Measurements from ENCODE around the gene ARRDC4.

The ARRDC4 gene

GRCh38 chr15:97962263-97962662 lies 1.8 kb downstream of the ARRDC4 start:
- H3K9ac ChIP-seq (ENCODE audit: low read length in 5 of 5) = no peak overlapping the region
- peaks cover 0 to 8% (median 2%) of the 10 kb centered on the region in 5 donors for H3K36me3 ChIP-seq (ENCODE audit: control insufficient read depth in 5 of 5, insufficient read depth in 5 of 5, low read length in 5 of 5)
- H3K27ac ChIP-seq (ENCODE audit: low read depth, low read length) = no peak overlapping the region
- peaks cover 0 to 3% (median 0%) of the 10 kb centered on the region in 5 donors for H3K9me3 ChIP-seq (ENCODE audit: control insufficient read depth in 5 of 5, low read length in 5 of 5)
- H3K4me3 ChIP-seq (ENCODE audit: low read depth in 1 of 5, low read length in 5 of 5) = peak overlapping the region in 3 of 5 donors; percentile 75 to 81 (median 77)
- peaks cover 0 to 4% (median 0%) of the 10 kb centered on the region in 5 donors for H3K27me3 ChIP-seq (ENCODE audit: control insufficient read depth in 5 of 5, insufficient read depth in 4 of 5, low read length in 5 of 5)
- peaks cover 5 to 33% (median 32%) of the 10 kb centered on the region in 5 donors for H3K4me1 ChIP-seq (ENCODE audit: control insufficient read depth in 5 of 5, insufficient read depth in 5 of 5, low read length in 5 of 5)

GRCh38 chr15:97963779-97964178 lies 3.3 kb downstream of the ARRDC4 start:
- no peak overlapping the region for H3K27ac ChIP-seq (ENCODE audit: low read depth, low read length)
- H3K9me3 ChIP-seq (ENCODE audit: control insufficient read depth in 5 of 5, low read length in 5 of 5) = peaks cover 0 to 3% (median 0%) of the 10 kb centered on the region in 5 donors
- H3K4me1 ChIP-seq (ENCODE audit: control insufficient read depth in 5 of 5, insufficient read depth in 5 of 5, low read length in 5 of 5) = peaks cover 5 to 46% (median 36%) of the 10 kb centered on the region in 5 donors
- peaks cover 0 to 4% (median 0%) of the 10 kb centered on the region in 5 donors for H3K27me3 ChIP-seq (ENCODE audit: control insufficient read depth in 5 of 5, insufficient read depth in 4 of 5, low read length in 5 of 5)
- H3K9ac ChIP-seq (ENCODE audit: low read length in 5 of 5) = no peak overlapping the region
- H3K36me3 ChIP-seq (ENCODE audit: control insufficient read depth in 5 of 5, insufficient read depth in 5 of 5, low read length in 5 of 5) = peaks cover 0 to 8% (median 2%) of the 10 kb centered on the region in 5 donors
- no peak overlapping the region for H3K4me3 ChIP-seq (ENCODE audit: low read depth in 1 of 5, low read length in 5 of 5)

GRCh38 chr15:97966246-97966645 lies 5.7 kb downstream of the ARRDC4 start:
- no peaks in the 10 kb centered on the region for H3K9me3 ChIP-seq (ENCODE audit: control insufficient read depth in 5 of 5, low read length in 5 of 5)
- peaks cover 0 to 39% (median 29%) of the 10 kb centered on the region in 5 donors for H3K4me1 ChIP-seq (ENCODE audit: control insufficient read depth in 5 of 5, insufficient read depth in 5 of 5, low read length in 5 of 5)
- H3K27ac ChIP-seq (ENCODE audit: low read depth, low read length) = no peak overlapping the region
- H3K36me3 ChIP-seq (ENCODE audit: control insufficient read depth in 5 of 5, insufficient read depth in 5 of 5, low read length in 5 of 5) = peaks cover 17 to 24% (median 23%) of the 10 kb centered on the region in 5 donors
- no peaks in the 10 kb centered on the region for H3K27me3 ChIP-seq (ENCODE audit: control insufficient read depth in 5 of 5, insufficient read depth in 4 of 5, low read length in 5 of 5)
- no peak overlapping the region for H3K4me3 ChIP-seq (ENCODE audit: low read depth in 1 of 5, low read length in 5 of 5)
- H3K9ac ChIP-seq (ENCODE audit: low read length in 5 of 5) = peak overlapping the region in 1 of 5 donors; percentile 54

- H3K36me3 ChIP-seq (ENCODE audit: control insufficient read depth in 5 of 5, insufficient read depth in 5 of 5, low read length in 5 of 5) = peaks cover 24 to 33% (median 31%) of the 10 kb centered on the region in 5 donors
- peaks cover 0 to 31% (median 21%) of the 10 kb centered on the region in 5 donors for H3K4me1 ChIP-seq (ENCODE audit: control insufficient read depth in 5 of 5, insufficient read depth in 5 of 5, low read length in 5 of 5)
- no peak overlapping the region for H3K27ac ChIP-seq (ENCODE audit: low read depth, low read length)
These were observed 6.6 kb downstream of the ARRDC4 start for GRCh38 chr15:97966924-97967620.

GRCh38 chr15:97967881-97968280 lies 7.4 kb downstream of the ARRDC4 start:
- no peak overlapping the region for H3K9ac ChIP-seq (ENCODE audit: low read length in 5 of 5)
- H3K27me3 ChIP-seq (ENCODE audit: control insufficient read depth in 5 of 5, insufficient read depth in 4 of 5, low read length in 5 of 5) = no peaks in the 10 kb centered on the region
- no peak overlapping the region for H3K27ac ChIP-seq (ENCODE audit: low read depth, low read length)
- no peak overlapping the region for H3K4me3 ChIP-seq (ENCODE audit: low read depth in 1 of 5, low read length in 5 of 5)
- H3K36me3 ChIP-seq (ENCODE audit: control insufficient read depth in 5 of 5, insufficient read depth in 5 of 5, low read length in 5 of 5) = peaks cover 31 to 41% (median 38%) of the 10 kb centered on the region in 5 donors
- no peaks in the 10 kb centered on the region for H3K9me3 ChIP-seq (ENCODE audit: control insufficient read depth in 5 of 5, low read length in 5 of 5)
- H3K4me1 ChIP-seq (ENCODE audit: control insufficient read depth in 5 of 5, insufficient read depth in 5 of 5, low read length in 5 of 5) = peaks cover 0 to 27% (median 14%) of the 10 kb centered on the region in 5 donors

More at GRCh38 chr15:97966924-97967620, 6.6 kb downstream of the ARRDC4 start:
- Histone ChIP-seq H3K4me3 (ENCODE audit: low read depth in 1 of 5, low read length in 5 of 5) (no peak overlapping the region), H3K9ac (ENCODE audit: low read length in 5 of 5) (peak overlapping the region in 2 of 5 donors; percentile 38 to 54), H3K9me3 (ENCODE audit: control insufficient read depth in 5 of 5, low read length in 5 of 5) (no peaks in the 10 kb centered on the region), H3K27me3 (ENCODE audit: control insufficient read depth in 5 of 5, insufficient read depth in 4 of 5, low read length in 5 of 5) (no peaks in the 10 kb centered on the region)

- H3K36me3 ChIP-seq (ENCODE audit: control insufficient read depth in 5 of 5, insufficient read depth in 5 of 5, low read length in 5 of 5) = peaks cover 31 to 44% (median 39%) of the 10 kb centered on the region in 5 donors
- peaks cover 0 to 27% (median 12%) of the 10 kb centered on the region in 5 donors for H3K4me1 ChIP-seq (ENCODE audit: control insufficient read depth in 5 of 5, insufficient read depth in 5 of 5, low read length in 5 of 5)
- H3K4me3 ChIP-seq (ENCODE audit: low read depth in 1 of 5, low read length in 5 of 5) = no peak overlapping the region
- H3K9ac ChIP-seq (ENCODE audit: low read length in 5 of 5) = no peak overlapping the region
- no peaks in the 10 kb centered on the region for H3K27me3 ChIP-seq (ENCODE audit: control insufficient read depth in 5 of 5, insufficient read depth in 4 of 5, low read length in 5 of 5)
- H3K9me3 ChIP-seq (ENCODE audit: control insufficient read depth in 5 of 5, low read length in 5 of 5) = no peaks in the 10 kb centered on the region
- no peak overlapping the region for H3K27ac ChIP-seq (ENCODE audit: low read depth, low read length)
These were observed 7.9 kb downstream of the ARRDC4 start for GRCh38 chr15:97968380-97968779.

GRCh38 chr15:97972366-97972765 lies 11.9 kb downstream of the ARRDC4 start:
- Histone ChIP-seq H3K9ac (ENCODE audit: low read length in 5 of 5) (no peak overlapping the region), H3K4me1 (ENCODE audit: control insufficient read depth in 5 of 5, insufficient read depth in 5 of 5, low read length in 5 of 5) (peaks cover 0 to 13% (median 3%) of the 10 kb centered on the region in 5 donors), H3K9me3 (ENCODE audit: control insufficient read depth in 5 of 5, low read length in 5 of 5) (no peaks in the 10 kb centered on the region), H3K36me3 (ENCODE audit: control insufficient read depth in 5 of 5, insufficient read depth in 5 of 5, low read length in 5 of 5) (peaks cover 31 to 53% (median 39%) of the 10 kb centered on the region in 5 donors), H3K27ac (ENCODE audit: low read depth, low read length) (no peak overlapping the region), H3K27me3 (ENCODE audit: control insufficient read depth in 5 of 5, insufficient read depth in 4 of 5, low read length in 5 of 5) (no peaks in the 10 kb centered on the region), H3K4me3 (ENCODE audit: low read depth in 1 of 5, low read length in 5 of 5) (no peak overlapping the region)

GRCh38 chr15:97976129-97976528 lies 15.6 kb downstream of the ARRDC4 start:
- H3K4me3 ChIP-seq (ENCODE audit: low read depth in 1 of 5, low read length in 5 of 5) = no peak overlapping the region
- H3K9ac ChIP-seq (ENCODE audit: low read length in 5 of 5) = no peak overlapping the region
- H3K27me3 ChIP-seq (ENCODE audit: control insufficient read depth in 5 of 5, insufficient read depth in 4 of 5, low read length in 5 of 5) = no peaks in the 10 kb centered on the region
- H3K4me1 ChIP-seq (ENCODE audit: control insufficient read depth in 5 of 5, insufficient read depth in 5 of 5, low read length in 5 of 5) = no peaks in the 10 kb centered on the region
- no peaks in the 10 kb centered on the region for H3K9me3 ChIP-seq (ENCODE audit: control insufficient read depth in 5 of 5, low read length in 5 of 5)
- H3K36me3 ChIP-seq (ENCODE audit: control insufficient read depth in 5 of 5, insufficient read depth in 5 of 5, low read length in 5 of 5) = peaks cover 16 to 30% (median 20%) of the 10 kb centered on the region in 5 donors
- H3K27ac ChIP-seq (ENCODE audit: low read depth, low read length) = no peak overlapping the region

- no peaks in the 10 kb centered on the region for H3K4me1 ChIP-seq (ENCODE audit: control insufficient read depth in 5 of 5, insufficient read depth in 5 of 5, low read length in 5 of 5)
- no peak overlapping the region for H3K9ac ChIP-seq (ENCODE audit: low read length in 5 of 5)
- no peaks in the 10 kb centered on the region for H3K9me3 ChIP-seq (ENCODE audit: control insufficient read depth in 5 of 5, low read length in 5 of 5)
- no peak overlapping the region for H3K27ac ChIP-seq (ENCODE audit: low read depth, low read length)
- H3K4me3 ChIP-seq (ENCODE audit: low read depth in 1 of 5, low read length in 5 of 5) = no peak overlapping the region
- no peaks in the 10 kb centered on the region for H3K27me3 ChIP-seq (ENCODE audit: control insufficient read depth in 5 of 5, insufficient read depth in 4 of 5, low read length in 5 of 5)
- H3K36me3 ChIP-seq (ENCODE audit: control insufficient read depth in 5 of 5, insufficient read depth in 5 of 5, low read length in 5 of 5) = peaks cover 9 to 22% (median 12%) of the 10 kb centered on the region in 5 donors
These were observed 16.4 kb downstream of the ARRDC4 start for GRCh38 chr15:97976766-97977503.

GRCh38 chr15:97977734-97978133 lies 17.2 kb downstream of the ARRDC4 start:
- Histone ChIP-seq H3K27ac (ENCODE audit: low read depth, low read length) (no peak overlapping the region), H3K27me3 (ENCODE audit: control insufficient read depth in 5 of 5, insufficient read depth in 4 of 5, low read length in 5 of 5) (no peaks in the 10 kb centered on the region), H3K9me3 (ENCODE audit: control insufficient read depth in 5 of 5, low read length in 5 of 5) (no peaks in the 10 kb centered on the region), H3K36me3 (ENCODE audit: control insufficient read depth in 5 of 5, insufficient read depth in 5 of 5, low read length in 5 of 5) (peaks cover under 1 to 14% (median 4%) of the 10 kb centered on the region in 5 donors), H3K4me3 (ENCODE audit: low read depth in 1 of 5, low read length in 5 of 5) (no peak overlapping the region), H3K9ac (ENCODE audit: low read length in 5 of 5) (no peak overlapping the region), H3K4me1 (ENCODE audit: control insufficient read depth in 5 of 5, insufficient read depth in 5 of 5, low read length in 5 of 5) (no peaks in the 10 kb centered on the region)

Data from subcutaneous abdominal adipose tissue (tissue), 5 donors.